GM12878 (cell line): ENCODE results near the gene C1orf146. TPM values are rescaled to one million over a fixed set of nuclear protein-coding genes. Genes with fewer than 3 reads are reported as not detected.

ENCODE experiments used
- ATAC-seq: fragments of 200-7000 bp; cut with Tn5 transposase; 3 replicates; pipeline ENCODE4 v1.9.1; 2020; ENCODE audit warnings: mild to moderate bottlenecking, moderate library complexity
- BruUV-seq: library from RNA; stranded (reverse); fragments of 400-500 nt; replicated peaks from 2 replicates; lab custom pipeline; 2021; lab: Mats Ljungman, UMichigan
- CTCF ChIA-PET: fragments of 300-600 bp; sonication (Branson Sonifier 250); formaldehyde crosslinking; extraction: SDS; loops from one replicate; lab custom pipeline; 2021; ENCODE audit warnings: inconsistent platforms; lab: Yijun Ruan, JAX
- POLR2A ChIA-PET: fragments of 350-600 bp; formaldehyde crosslinking; extraction: SDS; loops from one replicate; lab custom pipeline; 2021; ENCODE audit warnings: inconsistent platforms; lab: Charles Lee
- RAD21 ChIA-PET: fragments of 300-600 bp; sonication (Branson Sonifier 250); formaldehyde crosslinking; loops from one replicate; lab custom pipeline; 2023; ENCODE audit warnings: antibody characterized with exemption; ENCODE audit not compliant: unreplicated experiment; lab: Charles Lee
- SMC1A ChIA-PET: fragments of 300-600 bp; sonication (Branson Sonifier 250); formaldehyde crosslinking; loops from one replicate; lab custom pipeline; 2023; ENCODE audit not compliant: unreplicated experiment, uncharacterized antibody; lab: Charles Lee
- DNase-seq: peaks from one replicate; pipeline ENCODE4 v3.0.0-alpha.2; 2011; ENCODE audit warnings: low read depth, low spot score
- FAIRE-seq: peaks from 3 replicates; lab custom pipeline; 2011; peaks lifted over from hg19 to GRCh38; lab: Jason Lieb, UNC
- H2AFZ ChIP-seq: 2 replicates; pipeline ENCODE4 v1.6.0; 2011; ENCODE audit warnings: low read depth, low read length, control low read depth; ENCODE audit not compliant: control insufficient read depth
- H3K27ac ChIP-seq: 2 replicates; pipeline ENCODE4 v1.5.1; 2011; ENCODE audit warnings: control low read depth; ENCODE audit not compliant: control insufficient read depth, insufficient read depth
- H3K27me3 ChIP-seq, 2 experiments: replicated peaks in 1 of 2; 2 replicates each; pipeline versions ENCODE4 v1.6.0 to v1.6.1; 2011; ENCODE audit warnings: low read length in 1 of 2; ENCODE audit not compliant: control insufficient read depth in 2 of 2, insufficient read depth in 2 of 2
- H3K36me3 ChIP-seq, 2 experiments: 2 replicates each; pipeline ENCODE4 v1.5.1; 2011; ENCODE audit warnings: low read length in 1 of 2; ENCODE audit not compliant: control insufficient read depth in 2 of 2, insufficient read depth in 2 of 2
- H3K4me1 ChIP-seq: 2 replicates; pipeline ENCODE4 v1.6.1; 2011; ENCODE audit warnings: mild to moderate bottlenecking, low read length, moderate library complexity, mixed read lengths; ENCODE audit not compliant: control insufficient read depth, insufficient read depth
- H3K4me2 ChIP-seq: 2 replicates; pipeline ENCODE4 v1.6.0; 2011; ENCODE audit warnings: control low read depth; ENCODE audit not compliant: control insufficient read depth, insufficient read depth
- H3K4me3 ChIP-seq: fragments of 200-600 bp; sonication (generic); 2 replicates; pipeline ENCODE4 v1.5.1; 2016
- H3K79me2 ChIP-seq: 2 replicates; pipeline ENCODE4 v1.6.0; 2011; ENCODE audit warnings: low read length; ENCODE audit not compliant: control insufficient read depth, insufficient read depth
- H3K9ac ChIP-seq: 2 replicates; pipeline ENCODE4 v1.8.0; 2011; ENCODE audit warnings: low read length, control low read depth, mixed read lengths; ENCODE audit not compliant: control insufficient read depth, insufficient read depth
- H3K9me3 ChIP-seq: replicated peaks from 3 replicates; pipeline ENCODE4 v1.5.1; 2011; ENCODE audit warnings: mild to moderate bottlenecking, low read length; ENCODE audit not compliant: control insufficient read depth, insufficient read depth
- H4K20me1 ChIP-seq: 2 replicates; pipeline ENCODE4 v1.6.0; 2011; ENCODE audit not compliant: control insufficient read depth, insufficient read depth
- JUND ChIP-seq: IDR thresholded peaks from 2 replicates; pipeline ENCODE4 v1.6.1; 2012; ENCODE audit warnings: low read depth, mild to moderate bottlenecking, low read length, improper control_type of control experiment, moderate library complexity
- NR2C2 ChIP-seq: IDR thresholded peaks from 2 replicates; pipeline ENCODE4 v1.6.1; 2011; ENCODE audit warnings: borderline replicate concordance, low read depth; ENCODE audit not compliant: control insufficient read depth, insufficient read length
- POLR2A ChIP-seq: IDR thresholded peaks from 2 replicates; pipeline ENCODE4 v1.6.1; 2011; ENCODE audit warnings: low read depth, mild to moderate bottlenecking, low read length
- SMAD5 ChIP-seq: IDR thresholded peaks from 2 replicates; pipeline ENCODE4 v1.6.1; 2016; ENCODE audit warnings: antibody characterized with exemption, low read depth
- STAT1 ChIP-seq: fragments of 450-650 bp; conservative IDR thresholded peaks from 2 replicates; pipeline ENCODE4 v1.6.1; 2014; ENCODE audit warnings: antibody characterized with exemption, mild to moderate bottlenecking
- TCF3 ChIP-seq: IDR thresholded peaks from 2 replicates; pipeline ENCODE4 v1.6.1; 2012; ENCODE audit warnings: low read depth, mild to moderate bottlenecking, low read length, borderline replicate concordance; ENCODE audit not compliant: insufficient read depth
- ZNF24 ChIP-seq: fragments of 450-650 bp; IDR thresholded peaks from 2 replicates; pipeline ENCODE4 v1.6.1; 2017; ENCODE audit warnings: antibody characterized with exemption, mild to moderate bottlenecking
- WGBS: methylation state at CpG from one replicate; pipeline ENCODE4 v1.1.6; 2016; ENCODE audit warnings: low lambda C conversion rate; ENCODE audit not compliant: insufficient replicate concordance, insufficient coverage; ENCODE audit errors: missing lambda C conversion rate; 5-methylcytosine and 5-hydroxymethylcytosine counted together
- in situ Hi-C: fragments of 300-500 bp; cut with MboI; formaldehyde crosslinking; loops from 9 replicates; pipeline ENCODE4 v1.14.3; 2018; ENCODE audit warnings: mixed read lengths
- intact Hi-C: fragments of 100-400 bp; cut with micrococcal nuclease; formaldehyde crosslinking; loops from one replicate; pipeline ENCODE4 v1.14.2; 2022; ENCODE audit not compliant: unreplicated experiment
- polyA plus RNA-seq, 11 experiments: library from polyadenylated mRNA; depleted of rRNA in 4 of 11; unstranded in 6 of 11; stranded (reverse) in 5 of 11; fragments of >200 nt; fragmentation: Nextera tagmentation in 4 of 11; fragmentation: Illumina TruSeq in 1 of 11; extraction: Ambion mirVana in 4 of 11; extraction: Trizol in 1 of 11; gene quantifications; 1 replicate in 1 of 11; 2 replicates in 10 of 11; pipeline versions ENCODE4 v1.2.1 to v1.2.3, GENCODE V29; 2011 to 2016; ENCODE audit warnings: inconsistent platforms in 2 of 11, missing spikeins in 2 of 11, low read depth in 1 of 11
- total RNA-seq, 4 experiments: library from RNA; depleted of rRNA in 3 of 4; stranded (reverse); fragments of >200 nt in 3 of 4; fragmentation: Illumina TruSeq in 1 of 4; extraction: Trizol in 1 of 4; gene quantifications; 2 replicates each; pipeline versions ENCODE4 v1.2.1 to v1.2.3, GENCODE V29; 2013 to 2021
- TF ChIP-seq, protein P1 (sequence below): fragments of 450-650 bp; IDR thresholded peaks from 2 replicates; pipeline ENCODE4 v1.6.1; 2017; ENCODE audit warnings: mild to moderate bottlenecking, moderate library complexity
- TF ChIP-seq, protein P2 (sequence below): IDR thresholded peaks from 2 replicates; pipeline ENCODE4 v1.6.1; 2011; ENCODE audit warnings: low read depth, low read length, improper control_type of control experiment, borderline replicate concordance
- TF ChIP-seq, protein P3 (sequence below): IDR thresholded peaks from 2 replicates; pipeline ENCODE4 v1.6.1; 2011; ENCODE audit warnings: borderline replicate concordance, low read depth, mild to moderate bottlenecking, moderate library complexity, mixed read lengths, low read length; ENCODE audit not compliant: insufficient read depth; ENCODE audit errors: extremely low read length

C1orf146 gene
- total and polyA plus RNA-seq, 10 of the 15 experiments (the other 5 are each of a cell fraction or from before 2014, with no cell fraction given) = not detected

- no peaks in the 10 kb centered on the region for H3K79me2 ChIP-seq
- H2AFZ ChIP-seq = no peak overlapping the region
- H3K36me3 ChIP-seq = no peaks in the 10 kb centered on the region
- H3K4me2 ChIP-seq = no peak overlapping the region
- H3K4me3 ChIP-seq = no peak overlapping the region
- RAD21 ChIA-PET = no interaction called here
- TF ChIP-seq POLR2A = no peak
- FAIRE-seq (no peak), DNase-seq (no peak), ATAC-seq (no peak)
- in situ Hi-C loops (no loop called here), intact Hi-C loops (no loop called here)
- WGBS = 28% methylated on average over 7 of the region's 7 CpGs
- SMC1A ChIA-PET = no interaction called here
- CTCF ChIA-PET = interaction anchor here (1.2 kb wide), 1 partner anchor 14 kb away, joined by 4 read pairs; no protein-coding TSS in a partner anchor
- H3K27me3 ChIP-seq = no peaks in the 10 kb centered on the region
- H4K20me1 ChIP-seq = no peaks in the 10 kb centered on the region
- no TSS peak for BruUV-seq
- no peaks in the 10 kb centered on the region for H3K4me1 ChIP-seq
- POLR2A ChIA-PET = no interaction called here
- H3K9me3 ChIP-seq = no peaks in the 10 kb centered on the region
- no peak overlapping the region for H3K9ac ChIP-seq
- no peak overlapping the region for H3K27ac ChIP-seq
These were observed 29.1 kb upstream of the C1orf146 start for GRCh38 chr1:92188436-92189255.

DNA sequence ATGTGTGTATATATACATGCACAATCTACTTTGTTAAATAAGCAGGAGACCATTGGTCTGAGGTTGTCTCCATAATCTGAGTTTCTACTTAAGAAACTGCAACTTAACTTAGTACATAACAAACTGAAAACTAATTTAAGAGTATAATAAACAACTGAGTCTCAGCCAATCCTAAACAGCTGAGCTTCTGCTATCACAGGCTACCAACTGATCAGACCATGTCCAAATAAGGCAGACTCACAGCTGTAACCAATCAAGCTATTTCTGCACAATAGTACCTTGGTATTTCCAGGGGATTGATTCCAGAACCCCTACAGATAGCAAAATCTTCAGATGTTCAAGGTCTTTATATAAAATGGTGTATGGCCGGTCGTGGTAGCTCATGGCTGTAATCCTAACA is 26.0 kb upstream of the C1orf146 start:
- WGBS = 75% methylated on average over 2 of the region's 2 CpGs
- POLR2A ChIA-PET = no interaction called here
- no TSS peak for BruUV-seq
- no peak overlapping the region for H3K4me2 ChIP-seq
- in situ Hi-C loops (no loop called here), intact Hi-C loops (no loop called here)
- no peaks in the 10 kb centered on the region for H3K27me3 ChIP-seq
- no peak overlapping the region for H2AFZ ChIP-seq
- SMC1A ChIA-PET = no interaction called here
- H3K27ac ChIP-seq = no peak overlapping the region
- no peak for FAIRE-seq
- H3K9ac ChIP-seq = no peak overlapping the region
- no peaks in the 10 kb centered on the region for H3K36me3 ChIP-seq
- ATAC-seq = no peak
- RAD21 ChIA-PET = no interaction called here
- no peak for DNase-seq
- CTCF ChIA-PET = interaction anchor here (0.7 to 1.1 kb wide), 2 partner anchors 17 to 99 kb away, joined by 3 read pairs; no protein-coding TSS in a partner anchor
- H3K79me2 ChIP-seq = no peaks in the 10 kb centered on the region
- H4K20me1 ChIP-seq = no peaks in the 10 kb centered on the region
- H3K4me1 ChIP-seq = no peaks in the 10 kb centered on the region
- no peak overlapping the region for H3K4me3 ChIP-seq
- H3K9me3 ChIP-seq = no peaks in the 10 kb centered on the region
- TF ChIP-seq, protein P1, sequence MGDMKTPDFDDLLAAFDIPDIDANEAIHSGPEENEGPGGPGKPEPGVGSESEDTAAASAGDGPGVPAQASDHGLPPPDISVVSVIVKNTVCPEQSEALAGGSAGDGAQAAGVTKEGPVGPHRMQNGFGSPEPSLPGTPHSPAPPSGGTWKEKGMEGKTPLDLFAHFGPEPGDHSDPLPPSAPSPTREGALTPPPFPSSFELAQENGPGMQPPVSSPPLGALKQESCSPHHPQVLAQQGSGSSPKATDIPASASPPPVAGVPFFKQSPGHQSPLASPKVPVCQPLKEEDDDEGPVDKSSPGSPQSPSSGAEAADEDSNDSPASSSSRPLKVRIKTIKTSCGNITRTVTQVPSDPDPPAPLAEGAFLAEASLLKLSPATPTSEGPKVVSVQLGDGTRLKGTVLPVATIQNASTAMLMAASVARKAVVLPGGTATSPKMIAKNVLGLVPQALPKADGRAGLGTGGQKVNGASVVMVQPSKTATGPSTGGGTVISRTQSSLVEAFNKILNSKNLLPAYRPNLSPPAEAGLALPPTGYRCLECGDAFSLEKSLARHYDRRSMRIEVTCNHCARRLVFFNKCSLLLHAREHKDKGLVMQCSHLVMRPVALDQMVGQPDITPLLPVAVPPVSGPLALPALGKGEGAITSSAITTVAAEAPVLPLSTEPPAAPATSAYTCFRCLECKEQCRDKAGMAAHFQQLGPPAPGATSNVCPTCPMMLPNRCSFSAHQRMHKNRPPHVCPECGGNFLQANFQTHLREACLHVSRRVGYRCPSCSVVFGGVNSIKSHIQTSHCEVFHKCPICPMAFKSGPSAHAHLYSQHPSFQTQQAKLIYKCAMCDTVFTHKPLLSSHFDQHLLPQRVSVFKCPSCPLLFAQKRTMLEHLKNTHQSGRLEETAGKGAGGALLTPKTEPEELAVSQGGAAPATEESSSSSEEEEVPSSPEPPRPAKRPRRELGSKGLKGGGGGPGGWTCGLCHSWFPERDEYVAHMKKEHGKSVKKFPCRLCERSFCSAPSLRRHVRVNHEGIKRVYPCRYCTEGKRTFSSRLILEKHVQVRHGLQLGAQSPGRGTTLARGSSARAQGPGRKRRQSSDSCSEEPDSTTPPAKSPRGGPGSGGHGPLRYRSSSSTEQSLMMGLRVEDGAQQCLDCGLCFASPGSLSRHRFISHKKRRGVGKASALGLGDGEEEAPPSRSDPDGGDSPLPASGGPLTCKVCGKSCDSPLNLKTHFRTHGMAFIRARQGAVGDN = no peak
- TF ChIP-seq TCF3 = no peak
- TF ChIP-seq STAT1 = no peak
- TF ChIP-seq SMAD5 = no peak
- TF ChIP-seq, protein P2, sequence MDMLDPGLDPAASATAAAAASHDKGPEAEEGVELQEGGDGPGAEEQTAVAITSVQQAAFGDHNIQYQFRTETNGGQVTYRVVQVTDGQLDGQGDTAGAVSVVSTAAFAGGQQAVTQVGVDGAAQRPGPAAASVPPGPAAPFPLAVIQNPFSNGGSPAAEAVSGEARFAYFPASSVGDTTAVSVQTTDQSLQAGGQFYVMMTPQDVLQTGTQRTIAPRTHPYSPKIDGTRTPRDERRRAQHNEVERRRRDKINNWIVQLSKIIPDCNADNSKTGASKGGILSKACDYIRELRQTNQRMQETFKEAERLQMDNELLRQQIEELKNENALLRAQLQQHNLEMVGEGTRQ = no peak
- TF ChIP-seq ZNF24 = no peak
- TF ChIP-seq, protein P3, sequence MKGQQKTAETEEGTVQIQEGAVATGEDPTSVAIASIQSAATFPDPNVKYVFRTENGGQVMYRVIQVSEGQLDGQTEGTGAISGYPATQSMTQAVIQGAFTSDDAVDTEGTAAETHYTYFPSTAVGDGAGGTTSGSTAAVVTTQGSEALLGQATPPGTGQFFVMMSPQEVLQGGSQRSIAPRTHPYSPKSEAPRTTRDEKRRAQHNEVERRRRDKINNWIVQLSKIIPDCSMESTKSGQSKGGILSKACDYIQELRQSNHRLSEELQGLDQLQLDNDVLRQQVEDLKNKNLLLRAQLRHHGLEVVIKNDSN = no peak
- TF ChIP-seq NR2C2 = no peak
- TF ChIP-seq JUND = no peak
